AG20443 (cell line): ENCODE data around the gene S100A7.

Experiments used
- DNase-seq: peaks from one replicate; pipeline ENCODE4 v3.0.0; 2012; ENCODE audit warnings: low spot score, mixed read lengths

The S100A7 gene

GRCh38 chr1:153460551-153460950 is at the start of gene S100A7:
Gene S100A7 (minus strand): TSS chr1:153460651. CDS start chr1:153459013, 1,638 bp downstream.
- no peak for DNase-seq

GRCh38 chr1:153509729-153510354 is 49.4 kb upstream of the S100A7 start:
- DNase-seq = peak; percentile 55

- DNase-seq = no peak
These were observed 48.6 kb upstream of the S100A7 start for GRCh38 chr1:153509036-153509435.

- no peak for DNase-seq
These were observed 47.6 kb upstream of the S100A7 start for GRCh38 chr1:153507926-153508583.

GRCh38 chr1:153506831-153507413 is 46.5 kb upstream of the S100A7 start:
- DNase-seq = peak; percentile 92

- no peak for DNase-seq
These were observed 45.9 kb upstream of the S100A7 start for GRCh38 chr1:153506386-153506785.

- no peak for DNase-seq
These were observed 45.1 kb upstream of the S100A7 start for GRCh38 chr1:153505576-153505975.

GRCh38 chr1:153503766-153504165 is 43.3 kb upstream of the S100A7 start:
- no peak for DNase-seq

GRCh38 chr1:153498746-153499145 is 38.3 kb upstream of the S100A7 start:
- DNase-seq = no peak

GRCh38 chr1:153495536-153495935 is 35.1 kb upstream of the S100A7 start:
- DNase-seq = no peak

- DNase-seq = peak; percentile 70
These were observed 34.6 kb upstream of the S100A7 start for GRCh38 chr1:153494976-153495535.

GRCh38 chr1:153493343-153493960 is 33.0 kb upstream of the S100A7 start:
- no peak for DNase-seq

GRCh38 chr1:153490272-153491051 is 30.0 kb upstream of the S100A7 start:
- DNase-seq = peak; percentile 87

- no peak for DNase-seq
These were observed 28.3 kb upstream of the S100A7 start for GRCh38 chr1:153488731-153489130.

GRCh38 chr1:153487707-153488106 is 27.3 kb upstream of the S100A7 start:
- DNase-seq = no peak

- DNase-seq = no peak
These were observed 25.4 kb upstream of the S100A7 start for GRCh38 chr1:153485863-153486262.

GRCh38 chr1:153483776-153484175 is 23.3 kb upstream of the S100A7 start:
- DNase-seq = no peak

- no peak for DNase-seq
These were observed 20.7 kb upstream of the S100A7 start for GRCh38 chr1:153481124-153481523.

- DNase-seq = no peak
These were observed 18.5 kb upstream of the S100A7 start for GRCh38 chr1:153478692-153479618.

GRCh38 chr1:153478047-153478691 is 17.7 kb upstream of the S100A7 start:
- no peak for DNase-seq
